Progenitor cell of endocrine pancreas (in vitro differentiated cells): ENCODE results near the gene STAM2. TPM values are rescaled to one million over a fixed set of nuclear protein-coding genes. Genes with fewer than 3 reads are reported as not detected.
"Not testable (repeated sequence)": the region's sequence is repeated elsewhere in the genome, so short reads cannot be mapped to it uniquely, and the experiment has no call there.

Source experiments
- DNase-seq: peaks from one replicate; pipeline ENCODE4 v3.0.0; 2021; ENCODE audit warnings: low spot score; ENCODE audit not compliant: unreplicated experiment
- H3K27ac Mint-ChIP-seq: 2 replicates; pipeline ENCODE4 v1.8.0; 2021; ENCODE audit warnings: mild to moderate bottlenecking, moderate library complexity, mixed read lengths
- H3K27me3 Mint-ChIP-seq: 2 replicates; pipeline ENCODE4 v1.8.0; 2021; ENCODE audit warnings: mixed read lengths
- H3K36me3 Mint-ChIP-seq: 2 replicates; pipeline ENCODE4 v1.8.0; 2022; ENCODE audit warnings: mixed read lengths; ENCODE audit not compliant: insufficient read depth
- H3K4me1 Mint-ChIP-seq: 2 replicates; pipeline ENCODE4 v1.8.0; 2021; ENCODE audit warnings: low read depth, mixed read lengths
- H3K4me3 Mint-ChIP-seq: 2 replicates; pipeline ENCODE4 v1.8.0; 2021; ENCODE audit warnings: low read depth, mild to moderate bottlenecking, moderate library complexity, mixed read lengths
- H3K9me3 Mint-ChIP-seq: 2 replicates; pipeline ENCODE4 v1.8.0; 2021; ENCODE audit warnings: low read depth, mixed read lengths
- total RNA-seq: library from RNA; stranded (reverse); gene quantifications from 2 replicates; pipeline ENCODE4 v1.2.1, GENCODE V29; 2021
- TF ChIP-seq, protein P1 (sequence below): fragments of 200-600 bp; sonication (generic); IDR thresholded peaks from one replicate; pipeline ENCODE4 v1.5.0; 2021; ENCODE audit warnings: antibody characterized with exemption, mild to moderate bottlenecking; ENCODE audit not compliant: unreplicated experiment

STAM2 gene
- total RNA-seq, 1 donor from 2014 or later, result 32.8 TPM

DNA sequence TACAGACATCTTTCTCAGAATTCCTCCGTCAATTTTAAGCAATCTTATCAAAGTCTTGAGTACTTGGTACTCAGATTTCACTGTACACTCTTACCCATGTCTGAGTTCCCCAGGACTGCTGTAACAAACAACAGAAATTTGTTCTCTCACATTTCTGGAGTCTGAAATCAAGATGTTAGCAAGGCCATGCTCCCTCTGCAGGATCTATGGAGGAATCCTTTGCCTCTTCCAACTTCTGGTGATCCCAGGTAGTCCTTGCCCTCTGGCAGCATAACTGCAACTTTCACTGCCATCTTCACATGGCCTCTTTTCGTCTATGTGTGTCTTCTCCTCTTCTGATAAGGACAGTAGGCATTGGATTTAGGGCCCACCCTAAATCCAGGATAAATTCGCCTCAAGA lies 59.6 kb downstream of the STAM2 start:
- TF ChIP-seq, protein P1, sequence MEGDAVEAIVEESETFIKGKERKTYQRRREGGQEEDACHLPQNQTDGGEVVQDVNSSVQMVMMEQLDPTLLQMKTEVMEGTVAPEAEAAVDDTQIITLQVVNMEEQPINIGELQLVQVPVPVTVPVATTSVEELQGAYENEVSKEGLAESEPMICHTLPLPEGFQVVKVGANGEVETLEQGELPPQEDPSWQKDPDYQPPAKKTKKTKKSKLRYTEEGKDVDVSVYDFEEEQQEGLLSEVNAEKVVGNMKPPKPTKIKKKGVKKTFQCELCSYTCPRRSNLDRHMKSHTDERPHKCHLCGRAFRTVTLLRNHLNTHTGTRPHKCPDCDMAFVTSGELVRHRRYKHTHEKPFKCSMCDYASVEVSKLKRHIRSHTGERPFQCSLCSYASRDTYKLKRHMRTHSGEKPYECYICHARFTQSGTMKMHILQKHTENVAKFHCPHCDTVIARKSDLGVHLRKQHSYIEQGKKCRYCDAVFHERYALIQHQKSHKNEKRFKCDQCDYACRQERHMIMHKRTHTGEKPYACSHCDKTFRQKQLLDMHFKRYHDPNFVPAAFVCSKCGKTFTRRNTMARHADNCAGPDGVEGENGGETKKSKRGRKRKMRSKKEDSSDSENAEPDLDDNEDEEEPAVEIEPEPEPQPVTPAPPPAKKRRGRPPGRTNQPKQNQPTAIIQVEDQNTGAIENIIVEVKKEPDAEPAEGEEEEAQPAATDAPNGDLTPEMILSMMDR, result no peak
- Mint-ChIP-seq H3K9me3 (no peaks in the 10 kb centered on the region), H3K36me3 (peaks cover 9% of the 10 kb centered on the region), H3K27me3 (no peaks in the 10 kb centered on the region), H3K4me1 (no peaks in the 10 kb centered on the region), H3K27ac (no peak overlapping the region), H3K4me3 (no peak overlapping the region)
- DNase-seq, result no peak

DNA sequence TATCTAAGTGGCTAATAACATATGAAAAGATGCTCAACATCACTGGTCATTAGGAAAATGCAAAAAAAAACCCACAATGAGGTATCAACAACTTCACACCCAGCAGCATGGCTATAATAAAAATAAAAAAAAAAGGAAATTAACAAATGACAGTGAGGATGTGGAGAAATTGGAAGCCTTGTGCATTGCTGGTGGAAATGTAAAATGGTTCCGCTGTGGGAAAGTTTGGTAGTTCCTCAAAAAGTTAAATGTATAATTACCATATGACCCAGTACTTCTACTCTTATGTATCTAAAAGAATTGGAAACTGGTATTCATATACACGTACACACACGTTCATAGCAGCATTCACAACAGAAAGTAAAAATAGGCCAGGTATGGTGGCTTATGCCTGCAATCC lies 61.2 kb downstream of the STAM2 start:
- TF ChIP-seq, protein P1, result no peak
- H3K36me3 Mint-ChIP-seq, result peaks cover 8% of the 10 kb centered on the region
- no peaks in the 10 kb centered on the region for H3K9me3 Mint-ChIP-seq
- H3K27ac Mint-ChIP-seq, result no peak overlapping the region
- H3K4me3 Mint-ChIP-seq, result no peak overlapping the region
- no peaks in the 10 kb centered on the region for H3K27me3 Mint-ChIP-seq
- H3K4me1 Mint-ChIP-seq, result no peaks in the 10 kb centered on the region
- no peak for DNase-seq

DNA sequence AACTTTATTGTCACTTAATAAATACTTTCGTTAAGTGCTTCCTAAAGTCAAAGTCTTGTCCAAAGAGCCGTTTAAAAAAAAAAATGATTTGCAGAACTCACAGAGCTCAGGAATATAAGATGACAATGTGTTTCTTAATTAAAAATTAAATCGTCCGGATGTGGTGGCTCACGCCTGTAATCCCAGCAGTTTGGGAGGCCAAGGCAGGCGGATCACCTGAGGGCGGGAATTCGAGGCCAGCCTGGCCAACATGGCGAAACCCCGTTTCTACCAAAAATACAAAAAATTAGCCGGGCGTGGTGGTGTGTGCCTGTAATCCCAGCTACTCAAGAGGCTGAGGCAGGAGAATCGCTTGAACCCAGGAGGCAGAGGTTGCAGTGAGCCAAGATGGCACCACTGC lies 68.4 kb downstream of the STAM2 start:
- H3K27me3 Mint-ChIP-seq, H3K27ac Mint-ChIP-seq, H3K4me3 Mint-ChIP-seq, H3K4me1 Mint-ChIP-seq, H3K9me3 Mint-ChIP-seq, DNase-seq, H3K36me3 Mint-ChIP-seq: not testable (repeated sequence)

DNA sequence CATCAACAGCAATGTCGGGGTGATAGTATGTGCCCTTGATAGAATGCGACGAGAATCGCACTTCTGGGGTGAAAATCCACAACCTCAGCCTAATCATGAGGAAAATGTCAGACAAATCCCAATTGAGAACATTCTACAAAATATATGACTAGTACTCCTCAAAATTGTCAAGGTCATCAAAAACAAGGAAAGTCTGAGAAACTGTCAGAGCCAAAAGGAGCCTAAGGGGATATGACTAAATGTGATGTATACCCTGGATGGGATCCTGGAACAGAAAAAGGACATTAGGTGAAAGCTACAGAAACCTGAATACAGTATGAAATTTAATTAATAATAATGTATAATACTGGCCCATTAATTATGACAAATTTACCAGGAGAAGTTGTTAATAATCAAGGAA lies 69.1 kb downstream of the STAM2 start:
- TF ChIP-seq, protein P1, result no peak
- no peaks in the 10 kb centered on the region for H3K9me3 Mint-ChIP-seq
- no peaks in the 10 kb centered on the region for H3K36me3 Mint-ChIP-seq
- no peak overlapping the region for H3K4me3 Mint-ChIP-seq
- H3K27ac Mint-ChIP-seq, result peak overlapping the region; percentile 39
- H3K27me3 Mint-ChIP-seq, result peaks cover 5% of the 10 kb centered on the region
- no peaks in the 10 kb centered on the region for H3K4me1 Mint-ChIP-seq
- no peak for DNase-seq

DNA sequence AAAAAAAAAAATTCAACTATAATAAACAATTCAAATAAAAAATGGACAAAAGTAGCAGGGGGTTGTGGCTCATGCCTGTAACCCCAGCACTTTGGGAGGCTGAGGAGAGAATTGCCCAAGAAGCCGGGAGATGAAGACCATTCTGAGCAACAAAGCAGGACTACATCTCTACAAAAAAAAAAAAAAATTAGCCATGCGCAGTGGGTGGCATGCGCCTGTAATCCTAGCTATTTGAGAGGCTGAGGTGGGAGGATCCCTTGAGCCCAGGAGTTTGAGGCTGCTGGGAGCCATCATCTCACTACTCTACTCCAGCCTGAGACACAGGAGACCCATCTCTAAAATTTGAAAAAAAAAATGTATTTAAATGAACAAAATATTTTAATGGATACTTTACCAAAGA lies 72.3 kb downstream of the STAM2 start:
- no peak for DNase-seq
- H3K27ac Mint-ChIP-seq, result no peak overlapping the region
- TF ChIP-seq, protein P1, result no peak
- H3K27me3 Mint-ChIP-seq, result peaks cover 28% of the 10 kb centered on the region
- no peaks in the 10 kb centered on the region for H3K36me3 Mint-ChIP-seq
- peaks cover 3% of the 10 kb centered on the region for H3K4me1 Mint-ChIP-seq
- H3K9me3 Mint-ChIP-seq, result no peaks in the 10 kb centered on the region
- no peak overlapping the region for H3K4me3 Mint-ChIP-seq

DNA sequence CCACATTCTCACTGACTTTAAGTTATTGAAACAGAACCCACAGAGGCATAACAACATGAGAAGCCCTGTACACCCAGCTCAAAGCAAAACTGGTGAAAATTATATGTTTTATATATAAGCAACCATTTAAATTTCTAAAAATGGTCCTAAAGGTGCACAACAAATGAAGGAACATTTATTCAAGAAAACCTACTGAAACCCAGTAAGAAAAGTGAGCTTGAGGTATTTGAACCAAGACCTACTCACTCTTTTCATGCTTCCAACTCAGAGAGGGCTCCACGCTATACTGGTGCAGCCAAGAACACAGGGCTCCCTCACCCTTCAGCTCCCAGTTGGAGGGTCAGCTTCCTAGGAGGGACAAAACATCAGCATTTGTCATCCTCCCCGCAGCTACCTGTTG lies 74.6 kb downstream of the STAM2 start:
- Mint-ChIP-seq H3K4me1 (peaks cover 7% of the 10 kb centered on the region), H3K4me3 (no peak overlapping the region), H3K36me3 (no peaks in the 10 kb centered on the region), H3K27ac (no peak overlapping the region), H3K27me3 (peaks cover 47% of the 10 kb centered on the region), H3K9me3 (no peaks in the 10 kb centered on the region)
- TF ChIP-seq, protein P1, result no peak
- no peak for DNase-seq
